Measurements from ENCODE around the gene IPO9.

Gene IPO9

DNA sequence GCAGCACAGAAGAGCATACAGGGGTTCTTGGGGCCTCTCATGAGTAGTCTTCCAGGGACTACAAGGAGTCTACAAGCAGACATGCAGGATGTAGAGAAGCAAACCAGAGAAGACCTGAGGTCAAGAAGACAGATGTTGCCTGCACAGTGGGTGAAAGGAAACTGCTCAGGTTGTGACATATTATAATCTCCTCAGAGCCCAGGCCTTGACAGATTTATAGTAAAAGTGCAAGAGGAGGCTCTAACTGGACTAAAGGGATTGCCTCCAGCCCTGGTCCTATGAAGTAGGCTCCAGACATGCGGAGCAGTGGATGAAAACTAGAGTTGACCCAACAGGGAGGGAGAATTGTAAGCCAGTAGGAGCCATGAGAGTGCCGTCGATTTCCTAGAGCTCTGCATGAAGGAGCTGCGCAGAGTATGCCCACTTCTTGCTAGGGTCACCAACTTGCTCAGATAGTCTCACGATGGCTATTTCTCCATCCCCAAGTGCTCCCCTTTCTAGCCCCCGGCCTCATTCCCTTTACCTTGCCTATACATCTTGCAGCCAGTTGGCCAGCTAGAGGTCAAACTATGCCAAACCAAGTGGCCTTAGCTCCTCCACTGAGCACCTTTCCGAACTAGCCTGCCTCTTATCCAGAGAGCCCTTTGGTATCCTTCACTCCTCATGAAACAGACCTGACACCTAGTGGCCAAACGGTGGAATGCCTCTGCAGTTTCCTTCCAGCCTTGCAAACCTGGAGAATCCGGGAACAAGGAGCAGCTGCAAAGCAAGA, 36.2 kb upstream of the IPO9 start:
- H2AFZ ChIP-seq = no peak overlapping the region
- no peaks in the 10 kb centered on the region for H3K36me3 ChIP-seq (ENCODE audit: control insufficient read depth, insufficient read depth, low read length)
- TF ChIP-seq CTCF (IDR thresholded peaks at IDR 0.05) = peak; percentile 90
- no peaks in the 10 kb centered on the region for H3K4me1 ChIP-seq
- H3K4me3 ChIP-seq (ENCODE audit: low read depth, low read length) = no peak overlapping the region
- no peak overlapping the region for H3K9ac ChIP-seq
- H3K27ac ChIP-seq = peak overlapping the region; percentile 15
- H3K79me2 ChIP-seq = no peaks in the 10 kb centered on the region
- H3K4me2 ChIP-seq (ENCODE audit: low read length) = no peak overlapping the region
- H3K27me3 ChIP-seq (ENCODE audit: control insufficient read depth, insufficient read depth, low read length) = no peaks in the 10 kb centered on the region
- H3K9me3 ChIP-seq (ENCODE audit: control insufficient read depth, low read length) = no peaks in the 10 kb centered on the region

DNA sequence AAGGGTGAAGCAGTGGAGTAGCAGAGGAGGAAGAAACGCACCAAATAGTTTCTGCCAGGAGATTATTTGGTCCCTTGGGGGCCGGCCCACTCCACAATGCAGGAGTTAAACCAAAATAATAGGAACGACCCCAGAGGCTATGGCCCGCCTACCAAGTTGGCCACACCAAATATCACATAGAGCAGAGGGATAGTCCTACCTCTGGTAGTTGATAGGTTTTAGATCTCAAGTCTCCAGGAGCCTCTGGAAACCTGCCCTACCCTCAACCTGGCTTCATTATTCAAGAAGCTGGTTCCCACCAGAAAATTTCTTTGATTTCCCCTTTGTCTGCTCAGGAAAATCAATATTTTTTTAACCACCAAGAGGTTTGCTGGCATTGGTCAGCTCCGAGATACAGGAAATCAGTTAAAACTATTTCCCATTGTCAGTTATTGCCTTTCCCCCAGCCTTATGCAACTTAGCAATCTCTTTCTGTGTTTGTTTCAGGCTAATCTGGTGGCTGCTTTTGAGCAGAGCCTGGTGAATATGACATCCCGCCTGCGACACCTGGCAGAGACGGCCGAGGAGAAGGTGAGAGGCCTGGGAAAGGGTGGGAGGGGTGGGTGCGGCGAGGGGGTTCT, 35.5 kb upstream of the IPO9 start:
- Histone ChIP-seq H3K9ac (no peak overlapping the region), H3K79me2 (no peaks in the 10 kb centered on the region), H3K36me3 (ENCODE audit: control insufficient read depth, insufficient read depth, low read length) (no peaks in the 10 kb centered on the region), H3K27ac (no peak overlapping the region), H3K4me1 (no peaks in the 10 kb centered on the region), H3K27me3 (ENCODE audit: control insufficient read depth, insufficient read depth, low read length) (no peaks in the 10 kb centered on the region), H3K9me3 (ENCODE audit: control insufficient read depth, low read length) (no peaks in the 10 kb centered on the region), H3K4me3 (ENCODE audit: low read depth, low read length) (no peak overlapping the region), H3K4me2 (ENCODE audit: low read length) (no peak overlapping the region), H2AFZ (no peak overlapping the region)
- TF ChIP-seq CTCF (IDR thresholded peaks at IDR 0.05) = no peak

- H3K79me2 ChIP-seq = no peaks in the 10 kb centered on the region
- no peaks in the 10 kb centered on the region for H3K36me3 ChIP-seq (ENCODE audit: control insufficient read depth, insufficient read depth, low read length)
- H3K27ac ChIP-seq = no peak overlapping the region
- H3K4me3 ChIP-seq (ENCODE audit: low read depth, low read length) = no peak overlapping the region
- no peaks in the 10 kb centered on the region for H3K27me3 ChIP-seq (ENCODE audit: control insufficient read depth, insufficient read depth, low read length)
- H2AFZ ChIP-seq = no peak overlapping the region
- H3K4me2 ChIP-seq (ENCODE audit: low read length) = no peak overlapping the region
- H3K9me3 ChIP-seq (ENCODE audit: control insufficient read depth, low read length) = no peaks in the 10 kb centered on the region
- no peak overlapping the region for H3K9ac ChIP-seq
- TF ChIP-seq CTCF (IDR thresholded peaks at IDR 0.05) = no peak
- H3K4me1 ChIP-seq = no peaks in the 10 kb centered on the region
These were observed 33.9 kb upstream of the IPO9 start for GRCh38 chr1:201795066-201795465.

GRCh38 chr1:201800246-201800645, 28.7 kb upstream of the IPO9 start:
- H3K9me3 ChIP-seq (ENCODE audit: control insufficient read depth, low read length) = no peaks in the 10 kb centered on the region
- no peaks in the 10 kb centered on the region for H3K27me3 ChIP-seq (ENCODE audit: control insufficient read depth, insufficient read depth, low read length)
- no peak overlapping the region for H2AFZ ChIP-seq
- TF ChIP-seq CTCF (IDR thresholded peaks at IDR 0.05) = no peak
- no peak overlapping the region for H3K9ac ChIP-seq
- H3K4me3 ChIP-seq (ENCODE audit: low read depth, low read length) = no peak overlapping the region
- H3K27ac ChIP-seq = no peak overlapping the region
- H3K4me2 ChIP-seq (ENCODE audit: low read length) = no peak overlapping the region
- H3K79me2 ChIP-seq = no peaks in the 10 kb centered on the region
- no peaks in the 10 kb centered on the region for H3K4me1 ChIP-seq
- H3K36me3 ChIP-seq (ENCODE audit: control insufficient read depth, insufficient read depth, low read length) = no peaks in the 10 kb centered on the region

DNA sequence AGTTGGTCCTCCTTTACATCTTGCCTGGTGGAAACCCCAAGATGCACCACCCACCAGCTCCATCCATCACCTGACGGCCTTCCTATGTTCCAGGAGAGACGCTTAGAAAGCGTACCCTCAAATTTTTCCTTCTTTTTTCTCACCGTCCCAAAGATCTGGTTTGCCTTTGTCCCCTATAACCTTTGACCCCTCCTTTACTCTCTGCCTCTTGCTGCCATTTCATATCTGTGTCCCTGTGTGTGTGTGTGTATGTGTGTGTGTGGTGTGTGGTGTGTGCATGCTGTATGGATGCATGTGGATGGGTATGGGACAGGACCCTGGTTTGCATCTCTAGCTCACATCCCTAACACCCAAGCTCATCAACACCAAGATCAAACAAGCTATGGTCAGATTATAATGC, 22.2 kb upstream of the IPO9 start:
- Histone ChIP-seq H3K4me2 (ENCODE audit: low read length) (no peak overlapping the region), H3K4me3 (ENCODE audit: low read depth, low read length) (no peak overlapping the region), H3K4me1 (no peaks in the 10 kb centered on the region), H3K9ac (no peak overlapping the region), H3K79me2 (no peaks in the 10 kb centered on the region), H3K9me3 (ENCODE audit: control insufficient read depth, low read length) (no peaks in the 10 kb centered on the region), H3K27ac (no peak overlapping the region), H3K36me3 (ENCODE audit: control insufficient read depth, insufficient read depth, low read length) (no peaks in the 10 kb centered on the region), H2AFZ (no peak overlapping the region), H3K27me3 (ENCODE audit: control insufficient read depth, insufficient read depth, low read length) (no peaks in the 10 kb centered on the region)
- no peak for TF ChIP-seq CTCF (IDR thresholded peaks at IDR 0.05)
